Mesendoderm (in vitro differentiated cells): Measurements from ENCODE around the gene TMEM235.

Source experiments
- DNase-seq: peaks from one replicate; pipeline ENCODE4 v3.0.0; 2013
- H2AK5ac ChIP-seq: 2 replicates; pipeline ENCODE4 v1.6.1; 2013; ENCODE audit warnings: low read length, inconsistent platforms
- H2BK120ac ChIP-seq: 2 replicates; pipeline ENCODE4 v1.6.1; 2013; ENCODE audit warnings: low read depth, mild to moderate bottlenecking, low read length, moderate library complexity, mixed read lengths
- H2BK15ac ChIP-seq: replicated peaks from 2 replicates; pipeline ENCODE4 v1.6.1; 2013; ENCODE audit warnings: low read depth, mild to moderate bottlenecking, moderate library complexity
- H2BK5ac ChIP-seq: 2 replicates; pipeline ENCODE4 v1.6.1; 2013; ENCODE audit warnings: low read length, inconsistent platforms
- H3K18ac ChIP-seq: 2 replicates; pipeline ENCODE4 v1.6.1; 2013; ENCODE audit warnings: mild to moderate bottlenecking, low read length, mixed read lengths
- H3K23ac ChIP-seq: one replicate; pipeline ENCODE4 v1.6.1; 2013; ENCODE audit warnings: low read length
- H3K27ac ChIP-seq: 2 replicates; pipeline ENCODE4 v1.5.1; 2013; ENCODE audit warnings: low read depth, mild to moderate bottlenecking, inconsistent platforms, low read length, moderate library complexity
- H3K27me3 ChIP-seq: 2 replicates; pipeline ENCODE4 v1.6.1; 2013; ENCODE audit warnings: low read length, control low read depth, mild to moderate bottlenecking, inconsistent platforms; ENCODE audit not compliant: insufficient read depth, poor library complexity
- H3K36me3 ChIP-seq: 2 replicates; pipeline ENCODE4 v1.6.1; 2013; ENCODE audit warnings: low read length, inconsistent platforms; ENCODE audit not compliant: control insufficient read depth, insufficient read depth
- H3K4ac ChIP-seq: one replicate; pipeline ENCODE4 v1.6.1; 2013; ENCODE audit warnings: low read depth, mild to moderate bottlenecking, low read length, moderate library complexity
- H3K4me1 ChIP-seq: 2 replicates; pipeline ENCODE4 v1.6.1; 2013; ENCODE audit warnings: low read depth, low read length, inconsistent platforms; ENCODE audit not compliant: control insufficient read depth
- H3K4me2 ChIP-seq: 2 replicates; pipeline ENCODE4 v1.6.1; 2013; ENCODE audit warnings: low read length
- H3K4me3 ChIP-seq: 2 replicates; pipeline ENCODE4 v1.5.1; 2013; ENCODE audit warnings: mild to moderate bottlenecking, low read length
- H3K56ac ChIP-seq: one replicate; pipeline ENCODE4 v1.6.1; 2013; ENCODE audit warnings: low read length
- H3K79me1 ChIP-seq: 2 replicates; pipeline ENCODE4 v1.6.1; 2013; ENCODE audit warnings: low read length, inconsistent platforms
- H3K79me2 ChIP-seq: 2 replicates; pipeline ENCODE4 v1.6.1; 2013; ENCODE audit warnings: mild to moderate bottlenecking, low read length; ENCODE audit not compliant: control insufficient read depth, insufficient read depth
- H3K9ac ChIP-seq: 2 replicates; pipeline ENCODE4 v1.6.1; 2013; ENCODE audit warnings: low read length, inconsistent platforms
- H4K5ac ChIP-seq: one replicate; pipeline ENCODE4 v1.6.1; 2013; ENCODE audit warnings: low read length
- H4K8ac ChIP-seq: one replicate; pipeline ENCODE4 v1.6.1; 2013; ENCODE audit warnings: low read depth, mild to moderate bottlenecking, control low read depth, low read length, moderate library complexity
- WGBS: extraction: QIAGEN DNeasy Blood & Tissue Kit; methylation state at CpG from one replicate; pipeline ENCODE4 v1.1.7; 2013; ENCODE audit warnings: low lambda C conversion rate, missing lambda C conversion rate; ENCODE audit not compliant: insufficient coverage; ENCODE audit errors: extremely low coverage; 5-methylcytosine and 5-hydroxymethylcytosine counted together

Gene TMEM235

GRCh38 chr17:78210111-78210510, 21.3 kb upstream of the TMEM235 start:
- no peak overlapping the region for H2BK15ac ChIP-seq
- no peak overlapping the region for H4K5ac ChIP-seq
- H3K4me2 ChIP-seq: no peak overlapping the region
- H4K8ac ChIP-seq: no peak overlapping the region
- H2BK5ac ChIP-seq: no peak overlapping the region
- H2BK120ac ChIP-seq: no peak overlapping the region
- no peaks in the 10 kb centered on the region for H3K27me3 ChIP-seq
- no peak overlapping the region for H3K27ac ChIP-seq
- no peak overlapping the region for H3K9ac ChIP-seq
- H3K23ac ChIP-seq: no peak overlapping the region
- WGBS: no CpG with 5 or more reads among the region's 10 CpGs
- H3K56ac ChIP-seq: no peak overlapping the region
- H3K79me2 ChIP-seq: peaks cover 9% of the 10 kb centered on the region
- H3K18ac ChIP-seq: no peak overlapping the region
- H3K79me1 ChIP-seq: no peaks in the 10 kb centered on the region
- DNase-seq: no peak
- H3K36me3 ChIP-seq: no peaks in the 10 kb centered on the region
- H3K4me3 ChIP-seq: no peak overlapping the region
- no peaks in the 10 kb centered on the region for H3K4me1 ChIP-seq
- no peak overlapping the region for H2AK5ac ChIP-seq
- H3K4ac ChIP-seq: no peak overlapping the region

- Histone ChIP-seq H3K79me1 (peaks cover 2% of the 10 kb centered on the region), H2BK15ac (no peak overlapping the region), H3K18ac (no peak overlapping the region), H3K56ac (no peak overlapping the region), H3K4ac (no peak overlapping the region), H4K5ac (no peak overlapping the region), H3K9ac (no peak overlapping the region), H3K27me3 (no peaks in the 10 kb centered on the region), H3K27ac (no peak overlapping the region), H3K4me1 (no peaks in the 10 kb centered on the region), H3K36me3 (no peaks in the 10 kb centered on the region), H3K4me2 (no peak overlapping the region), H2BK5ac (no peak overlapping the region), H2BK120ac (no peak overlapping the region), H2AK5ac (no peak overlapping the region), H3K79me2 (peaks cover 15% of the 10 kb centered on the region), H3K4me3 (no peak overlapping the region), H3K23ac (no peak overlapping the region), H4K8ac (no peak overlapping the region)
- no CpG with 5 or more reads among the region's 11 CpGs for WGBS
- DNase-seq: no peak
Measured at GRCh38 chr17:78211032-78211431, 20.4 kb upstream of the TMEM235 start.

- Histone ChIP-seq H3K79me1 (peaks cover 5% of the 10 kb centered on the region), H3K23ac (no peak within 1 kb of the TSS), H3K4me2 (peak within 1 kb of the TSS; percentile 47), H3K56ac (peak within 1 kb of the TSS; percentile 97), H3K18ac (peak within 1 kb of the TSS; percentile 72), H3K4me1 (no peaks in the 10 kb centered on the region), H4K5ac (no peak within 1 kb of the TSS), H2BK5ac (no peak within 1 kb of the TSS), H2BK15ac (no peak within 1 kb of the TSS), H3K4ac (peak within 1 kb of the TSS; percentile 97), H3K79me2 (peaks cover 19% of the 10 kb centered on the region), H3K27ac (no peak within 1 kb of the TSS), H2BK120ac (peak within 1 kb of the TSS; percentile 28), H3K9ac (peak within 1 kb of the TSS; percentile 69), H3K36me3 (peaks cover 3% of the 10 kb centered on the region), H3K4me3 (peak within 1 kb of the TSS; percentile 34), H4K8ac (no peak within 1 kb of the TSS), H2AK5ac (no peak within 1 kb of the TSS), H3K27me3 (no peaks in the 10 kb centered on the region)
- no CpG with 5 or more reads among the region's 60 CpGs for WGBS
- DNase-seq: peak; percentile 93
Measured at GRCh38 chr17:78214016-78214705, 17.3 kb upstream of the TMEM235 start, which contains the start of gene BIRC5. BIRC5 (plus strand) TSS chr17:78214253; CDS start chr17:78214317, 64 bp downstream.

- Histone ChIP-seq H3K79me1 (peaks cover 8% of the 10 kb centered on the region), H3K23ac (no peak overlapping the region), H2BK5ac (no peak overlapping the region), H3K9ac (peak overlapping the region; percentile 69), H4K5ac (no peak overlapping the region), H2BK120ac (peak overlapping the region; percentile 28), H3K18ac (peak overlapping the region; percentile 72), H4K8ac (no peak overlapping the region), H3K4me1 (no peaks in the 10 kb centered on the region), H2AK5ac (no peak overlapping the region), H3K36me3 (peaks cover 3% of the 10 kb centered on the region), H3K4me3 (peak overlapping the region; percentile 34), H3K27me3 (no peaks in the 10 kb centered on the region), H3K4me2 (peak overlapping the region; percentile 47), H3K79me2 (peaks cover 19% of the 10 kb centered on the region), H3K56ac (peak overlapping the region; percentile 97), H2BK15ac (no peak overlapping the region), H3K27ac (no peak overlapping the region), H3K4ac (peak overlapping the region; percentile 97)
- no peak for DNase-seq
- no CpG with 5 or more reads among the region's 5 CpGs for WGBS
Measured at GRCh38 chr17:78214706-78215061, 16.7 kb upstream of the TMEM235 start.

- Histone ChIP-seq H3K56ac (no peak overlapping the region), H3K27me3 (no peaks in the 10 kb centered on the region), H3K4me2 (no peak overlapping the region), H4K8ac (no peak overlapping the region), H3K4ac (no peak overlapping the region), H2BK5ac (no peak overlapping the region), H2BK15ac (no peak overlapping the region), H2AK5ac (no peak overlapping the region), H3K23ac (no peak overlapping the region), H3K79me1 (peaks cover 8% of the 10 kb centered on the region), H4K5ac (no peak overlapping the region), H3K18ac (no peak overlapping the region), H3K9ac (no peak overlapping the region), H3K27ac (no peak overlapping the region), H3K4me3 (no peak overlapping the region), H3K36me3 (peaks cover 7% of the 10 kb centered on the region), H3K79me2 (peaks cover 15% of the 10 kb centered on the region), H2BK120ac (no peak overlapping the region), H3K4me1 (no peaks in the 10 kb centered on the region)
- DNase-seq: peak; percentile 38
- no CpG with 5 or more reads among the region's 11 CpGs for WGBS
Measured at GRCh38 chr17:78219396-78220150, 11.9 kb upstream of the TMEM235 start.
